Astrocyte (in vitro differentiated cells and primary cell): ENCODE data around the gene COPB2. TPM values are rescaled to one million over a fixed set of nuclear protein-coding genes. Genes with fewer than 3 reads are reported as not detected.
"Not testable (repeated sequence)": the region's sequence is repeated elsewhere in the genome, so short reads cannot be mapped to it uniquely, and the experiment has no call there.

Experiments
- DNase-seq: peaks from one replicate; pipeline ENCODE4 v3.0.0-alpha.2; 2010; ENCODE audit warnings: low read depth
- FAIRE-seq: peaks from 2 replicates; lab custom pipeline; 2011; peaks lifted over from hg19 to GRCh38; lab: Jason Lieb, UNC
- H2AFZ ChIP-seq: 2 replicates; pipeline ENCODE4 v1.6.0; 2012; ENCODE audit warnings: low read depth, low read length, inconsistent platforms
- H3K27ac ChIP-seq: 2 replicates; pipeline ENCODE4 v1.5.1; 2011; ENCODE audit warnings: low read depth, low read length, inconsistent platforms
- H3K27me3 ChIP-seq: 2 replicates; pipeline ENCODE4 v1.6.0; 2011; ENCODE audit warnings: low read length, inconsistent platforms; ENCODE audit not compliant: insufficient read depth
- H3K36me3 ChIP-seq: 2 replicates; pipeline ENCODE4 v1.5.1; 2011; ENCODE audit warnings: low read length, inconsistent platforms; ENCODE audit not compliant: insufficient read depth
- H3K4me1 ChIP-seq: 2 replicates; pipeline ENCODE4 v1.5.1; 2011; ENCODE audit warnings: low read length, inconsistent platforms; ENCODE audit not compliant: insufficient read depth
- H3K4me2 ChIP-seq: 2 replicates; pipeline ENCODE4 v1.6.0; 2012; ENCODE audit warnings: low read length, inconsistent platforms
- H3K4me3 ChIP-seq: 2 replicates; pipeline ENCODE4 v1.5.1; 2011; ENCODE audit warnings: low read depth, mild to moderate bottlenecking, low read length, inconsistent platforms; ENCODE audit not compliant: insufficient read depth
- H3K79me2 ChIP-seq: 2 replicates; pipeline ENCODE4 v1.6.0; 2012; ENCODE audit warnings: mild to moderate bottlenecking, low read length, inconsistent platforms; ENCODE audit not compliant: insufficient read depth
- H3K9ac ChIP-seq: 2 replicates; pipeline ENCODE4 v1.6.0; 2012; ENCODE audit warnings: mild to moderate bottlenecking, low read length, inconsistent platforms
- H3K9me3 ChIP-seq: 2 replicates; pipeline ENCODE4 v1.5.1; 2012; ENCODE audit warnings: low read depth, mild to moderate bottlenecking, low read length, inconsistent platforms; ENCODE audit not compliant: insufficient read depth
- H4K20me1 ChIP-seq: 2 replicates; pipeline ENCODE4 v1.6.0; 2012; ENCODE audit warnings: low read length, inconsistent platforms; ENCODE audit not compliant: insufficient read depth
- H3K27ac Mint-ChIP-seq: one replicate; pipeline ENCODE4 v1.8.0; 2021; ENCODE audit warnings: mild to moderate bottlenecking, mixed read lengths; ENCODE audit not compliant: unreplicated experiment
- H3K27me3 Mint-ChIP-seq: one replicate; pipeline ENCODE4 v1.8.0; 2021; ENCODE audit warnings: low read depth, mixed read lengths; ENCODE audit not compliant: unreplicated experiment
- H3K36me3 Mint-ChIP-seq: one replicate; pipeline ENCODE4 v1.8.0; 2021; ENCODE audit warnings: low read depth, mixed read lengths; ENCODE audit not compliant: unreplicated experiment
- H3K4me1 Mint-ChIP-seq: one replicate; pipeline ENCODE4 v1.8.0; 2021; ENCODE audit warnings: low read depth, mixed read lengths; ENCODE audit not compliant: unreplicated experiment
- H3K4me3 Mint-ChIP-seq: one replicate; pipeline ENCODE4 v1.8.0; 2021; ENCODE audit warnings: mild to moderate bottlenecking, moderate library complexity, mixed read lengths; ENCODE audit not compliant: unreplicated experiment
- H3K9me3 Mint-ChIP-seq: one replicate; pipeline ENCODE4 v1.8.0; 2021; ENCODE audit warnings: mild to moderate bottlenecking, mixed read lengths; ENCODE audit not compliant: unreplicated experiment
- CTCF ChIP-seq: IDR thresholded peaks from 2 replicates; pipeline ENCODE4 v1.5.1; 2011; ENCODE audit warnings: low read depth, mild to moderate bottlenecking, inconsistent platforms, low read length, moderate library complexity; ENCODE audit not compliant: insufficient read depth
- EZH2 ChIP-seq: IDR thresholded peaks from 2 replicates; pipeline ENCODE4 v1.6.1; 2012; ENCODE audit warnings: mild to moderate bottlenecking, low read length, inconsistent platforms; ENCODE audit not compliant: insufficient read depth
- total RNA-seq: library from RNA; stranded (reverse); gene quantifications from 2 replicates; pipeline ENCODE4 v1.2.1, GENCODE V29; 2021

COPB2 gene
- total RNA-seq, 1 donor from 2014 or later: 269 TPM

- peak overlapping the region; percentile 99 for H3K27ac ChIP-seq
Measured at GRCh38 chr3:139388821-139389551, 461 bp downstream of the COPB2 start.

GRCh38 chr3:139388077-139388476 lies 1.4 kb downstream of the COPB2 start:
- Histone ChIP-seq H3K4me1 (peaks cover 9% of the 10 kb centered on the region), H4K20me1 (peaks cover 54% of the 10 kb centered on the region), H3K4me3 (peak overlapping the region; percentile 100), H3K27ac (no peak overlapping the region), H3K4me2 (peak overlapping the region; percentile 87), H2AFZ (no peak overlapping the region), H3K36me3 (peaks cover 6% of the 10 kb centered on the region), H3K9me3 (no peaks in the 10 kb centered on the region), H3K79me2 (peaks cover 71% of the 10 kb centered on the region), H3K9ac (peak overlapping the region; percentile 100), H3K27me3 (no peaks in the 10 kb centered on the region)
- Mint-ChIP-seq H3K27ac (peak overlapping the region; percentile 100), H3K4me1 (peaks cover 31% of the 10 kb centered on the region), H3K27me3 (no peaks in the 10 kb centered on the region), H3K9me3 (no peaks in the 10 kb centered on the region), H3K36me3 (peaks cover 6% of the 10 kb centered on the region), H3K4me3 (peak overlapping the region; percentile 97)
- DNase-seq: no peak
- no peak for FAIRE-seq
- no peak for TF ChIP-seq CTCF
- no peak for TF ChIP-seq EZH2

More at GRCh38 chr3:139388821-139389551, 461 bp downstream of the COPB2 start:
- H3K36me3 ChIP-seq: peaks cover 2% of the 10 kb centered on the region
- H3K27me3 ChIP-seq: no peaks in the 10 kb centered on the region
- peaks cover 9% of the 10 kb centered on the region for H3K4me1 ChIP-seq
- Mint-ChIP-seq H3K4me1 (peaks cover 28% of the 10 kb centered on the region), H3K36me3 (peaks cover 6% of the 10 kb centered on the region), H3K9me3 (no peaks in the 10 kb centered on the region), H3K27ac (peak overlapping the region; percentile 100), H3K27me3 (no peaks in the 10 kb centered on the region), H3K4me3 (peak overlapping the region; percentile 97)
- H3K4me3 ChIP-seq: peak overlapping the region; percentile 100
- peak overlapping the region; percentile 100 for H3K9ac ChIP-seq
- H4K20me1 ChIP-seq: peaks cover 45% of the 10 kb centered on the region
- H3K79me2 ChIP-seq: peaks cover 61% of the 10 kb centered on the region
- TF ChIP-seq CTCF (no peak), EZH2 (no peak)
- no peaks in the 10 kb centered on the region for H3K9me3 ChIP-seq
- no peak for FAIRE-seq
- peak overlapping the region; percentile 83 for H2AFZ ChIP-seq
- peak overlapping the region; percentile 87 for H3K4me2 ChIP-seq
- DNase-seq: no peak

GRCh38 chr3:139382291-139382690 lies 7.2 kb downstream of the COPB2 start:
- not testable (repeated sequence) for H3K9ac ChIP-seq, H3K27ac ChIP-seq, H3K27ac Mint-ChIP-seq, H3K9me3 Mint-ChIP-seq, H3K9me3 ChIP-seq, H3K4me1 ChIP-seq, DNase-seq, H2AFZ ChIP-seq, H3K4me3 Mint-ChIP-seq, H3K4me2 ChIP-seq, H3K27me3 Mint-ChIP-seq, H3K4me3 ChIP-seq, H3K27me3 ChIP-seq, FAIRE-seq
- peaks cover 13% of the 10 kb centered on the region for H3K36me3 Mint-ChIP-seq
- Histone ChIP-seq H3K79me2 (peaks cover 100% of the 10 kb centered on the region), H4K20me1 (peaks cover 91% of the 10 kb centered on the region), H3K36me3 (peaks cover 52% of the 10 kb centered on the region)
- peaks cover 40% of the 10 kb centered on the region for H3K4me1 Mint-ChIP-seq
